Brain pericyte (primary cell): ENCODE measurements around the gene QRICH2.
"Not testable (repeated sequence)": the region's sequence is repeated elsewhere in the genome, so short reads cannot be mapped to it uniquely, and the experiment has no call there.

Source experiments
- DNase-seq: peaks from one replicate; pipeline ENCODE4 v3.0.0-alpha.2; 2012; ENCODE audit warnings: low read depth, low spot score

QRICH2 gene

DNA sequence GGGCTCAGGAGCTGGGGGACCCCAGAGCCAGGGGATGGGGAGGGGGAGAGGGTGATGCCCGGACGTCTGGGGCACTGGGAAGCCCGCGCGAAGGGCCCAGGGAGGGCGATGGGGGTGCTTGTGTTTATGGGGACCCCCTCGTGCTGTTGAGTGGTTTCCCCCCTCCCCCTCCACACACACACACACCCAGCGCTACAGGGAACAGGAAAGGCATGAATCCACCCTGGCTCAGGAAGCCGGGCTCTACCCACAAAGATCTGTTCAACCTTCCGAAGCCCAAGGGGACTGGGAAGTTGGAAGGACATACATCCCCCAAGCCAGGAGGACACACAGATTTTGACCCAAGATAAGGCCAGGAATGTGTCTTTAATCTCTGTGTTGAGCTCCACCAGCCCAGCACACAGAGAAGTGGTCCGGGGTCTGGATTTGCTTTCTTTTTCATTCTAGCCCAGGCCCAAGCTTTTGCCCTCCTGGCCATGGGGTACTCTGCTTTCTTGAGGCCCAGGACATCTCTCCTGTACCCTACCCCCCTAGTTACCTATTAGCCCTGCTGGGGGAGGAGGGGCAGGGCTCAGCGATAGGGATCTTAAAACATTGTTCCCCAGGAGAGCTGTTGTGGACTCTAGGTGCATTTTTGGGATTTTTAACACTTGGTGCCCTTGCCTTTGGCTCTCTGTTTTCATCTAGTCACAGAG, 41.7 kb downstream of the QRICH2 start:
- no peak for DNase-seq

- DNase-seq = no peak
Observed at GRCh38 chr17:76265624-76266243, 42.3 kb downstream of the QRICH2 start.

DNA sequence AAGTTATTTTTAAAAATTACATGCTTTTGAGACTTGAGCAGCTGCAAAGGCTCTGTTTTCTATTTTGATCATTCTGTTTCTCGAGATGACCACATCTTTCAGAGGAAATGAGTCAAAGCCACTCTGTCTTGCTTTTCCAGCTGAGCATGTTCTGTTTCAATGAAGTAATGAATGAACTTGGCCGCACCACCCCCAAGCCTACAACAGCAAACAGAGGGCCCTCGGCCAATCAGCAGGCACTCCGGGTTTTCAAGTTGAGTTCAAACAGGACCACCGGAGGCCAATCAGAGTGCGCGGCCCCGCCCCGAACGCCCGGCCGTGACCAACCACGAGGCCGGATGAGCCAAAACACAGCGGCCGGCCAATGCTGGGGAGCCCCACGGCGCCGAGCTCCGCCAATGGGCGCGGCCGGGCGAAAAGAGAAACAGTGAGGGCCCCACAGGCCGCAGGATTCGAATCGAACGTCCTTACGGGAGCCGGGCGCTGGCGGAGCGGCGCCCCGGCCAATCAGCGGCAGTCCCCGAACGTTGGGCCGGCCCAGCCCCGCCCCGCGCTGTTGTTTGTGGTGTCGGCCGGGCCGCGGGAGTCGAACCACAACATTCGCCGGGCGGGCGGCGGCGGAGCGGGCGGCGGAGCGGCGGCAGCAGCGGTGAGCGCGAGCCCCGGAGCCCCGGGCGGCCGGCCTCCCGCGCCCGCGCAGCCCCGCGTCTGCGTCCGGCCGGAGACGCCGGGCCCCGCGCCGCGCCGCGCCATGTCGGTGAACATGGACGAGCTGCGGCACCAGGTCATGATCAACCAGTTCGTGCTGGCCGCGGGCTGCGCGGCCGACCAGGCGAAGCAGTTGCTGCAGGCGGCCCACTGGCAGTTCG, 43.1 kb downstream of the QRICH2 start, which contains the start of gene UBALD2:
UBALD2 (plus strand) TSS at position 594 of the 869 bp plus-strand sequence; CDS start at position 752, 158 bp downstream.
- peak; percentile 98 for DNase-seq

DNA sequence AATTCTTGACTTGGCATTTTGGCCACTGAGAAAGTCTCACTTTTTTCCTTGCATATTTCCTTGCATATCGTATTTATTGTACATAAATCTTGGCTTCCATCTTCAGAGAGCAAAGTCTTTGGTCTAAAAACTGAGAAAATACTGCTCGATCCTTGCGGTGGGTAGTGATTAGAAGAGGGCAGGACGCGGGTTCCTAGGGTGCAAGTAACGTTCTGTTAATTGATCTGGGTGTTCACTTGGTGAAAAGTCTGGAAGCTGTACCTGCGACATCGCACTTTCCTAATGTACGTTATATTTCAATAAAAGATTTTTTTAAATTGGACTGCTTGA, 43.7 kb downstream of the QRICH2 start:
- DNase-seq = no peak

- no peak for DNase-seq
Observed at GRCh38 chr17:76263896-76264295, 44.2 kb downstream of the QRICH2 start.

GRCh38 chr17:76262732-76263344, 45.2 kb downstream of the QRICH2 start:
- no peak for DNase-seq

GRCh38 chr17:76261421-76262215, 46.5 kb downstream of the QRICH2 start:
- no peak for DNase-seq

GRCh38 chr17:76260669-76261068, 47.4 kb downstream of the QRICH2 start:
- no peak for DNase-seq

DNA sequence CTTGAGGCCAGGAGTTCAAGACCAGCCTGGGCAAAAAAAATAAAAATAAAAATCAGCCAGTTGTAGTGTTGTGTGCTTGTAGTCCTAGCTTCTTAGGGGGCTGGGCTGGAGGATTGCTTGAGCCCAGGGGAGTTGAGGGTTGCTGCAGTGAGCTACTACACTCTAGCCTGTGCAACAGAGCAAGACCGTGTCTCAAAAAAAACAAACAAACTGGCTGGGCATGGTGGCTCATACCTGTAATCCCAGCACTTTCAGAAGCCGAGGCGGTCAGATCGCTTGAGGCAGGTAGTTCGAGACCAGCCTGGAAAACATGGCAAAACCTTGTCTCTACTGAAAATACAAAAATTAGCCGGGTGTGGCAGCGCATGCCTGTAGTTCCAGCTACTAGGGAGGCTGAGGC, 47.9 kb downstream of the QRICH2 start:
- no peak for DNase-seq

DNA sequence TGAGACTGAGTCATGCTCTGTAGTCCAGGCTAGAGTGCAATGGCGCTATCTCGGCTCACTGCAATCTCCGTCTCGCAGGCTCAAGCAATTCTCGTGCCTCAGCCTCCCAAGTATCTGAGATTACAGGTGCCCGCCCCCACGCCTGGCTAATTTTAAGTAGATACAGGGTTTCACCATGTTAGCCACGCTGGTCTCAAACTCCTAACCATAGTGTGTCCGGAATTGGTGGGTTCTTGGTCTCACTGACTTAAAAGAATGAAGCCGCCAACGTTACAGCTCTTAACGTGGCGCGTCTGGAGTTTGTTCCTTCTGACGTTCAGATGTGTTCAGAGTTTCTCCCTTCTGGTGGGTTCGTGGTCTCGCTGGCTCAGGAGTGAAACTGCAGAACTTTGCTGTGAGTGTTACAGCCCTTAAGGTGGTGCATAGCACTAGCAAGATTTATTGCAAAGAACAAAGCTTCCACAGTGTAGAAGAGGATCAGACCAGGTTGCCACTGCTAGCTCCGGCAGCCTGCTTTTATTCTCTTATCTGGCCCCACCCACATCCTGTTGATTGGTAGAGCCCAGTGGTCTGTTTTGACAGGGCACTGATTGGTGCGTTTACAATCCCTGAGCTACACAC, 51.5 kb downstream of the QRICH2 start:
- not testable (repeated sequence) for DNase-seq

DNA sequence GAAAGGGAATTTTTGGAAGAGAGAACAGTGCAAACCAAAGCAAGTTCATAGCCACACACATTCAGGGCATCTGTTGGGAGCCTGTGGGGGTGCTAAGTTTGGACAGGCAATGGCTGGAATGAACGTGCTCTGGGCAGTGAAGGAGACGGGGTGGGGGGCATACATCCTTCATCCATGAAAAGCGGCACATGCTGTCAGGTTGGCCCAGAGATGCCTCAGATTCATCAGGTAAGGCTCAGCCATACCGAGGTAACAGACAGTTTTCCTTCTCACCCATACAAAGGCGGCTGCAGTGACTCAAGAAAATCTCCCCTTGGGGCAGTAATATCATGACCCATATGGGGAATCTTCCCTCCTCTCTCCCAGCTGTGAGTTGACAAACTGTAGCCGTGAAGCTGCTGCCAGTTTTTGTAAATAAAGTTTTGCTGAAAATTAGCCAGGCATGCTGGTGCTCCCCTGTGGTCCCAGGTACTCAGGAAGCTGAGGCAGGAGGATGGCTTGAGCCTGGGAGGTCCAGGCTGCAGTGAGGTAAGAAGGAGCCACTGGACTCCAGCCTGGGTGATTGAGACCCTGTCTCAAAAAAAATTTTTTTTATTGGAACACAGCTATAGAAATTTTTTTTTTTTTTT, 52.2 kb downstream of the QRICH2 start:
- DNase-seq = no peak

- no peak for DNase-seq
Observed at GRCh38 chr17:76254275-76254674, 53.8 kb downstream of the QRICH2 start.

DNA sequence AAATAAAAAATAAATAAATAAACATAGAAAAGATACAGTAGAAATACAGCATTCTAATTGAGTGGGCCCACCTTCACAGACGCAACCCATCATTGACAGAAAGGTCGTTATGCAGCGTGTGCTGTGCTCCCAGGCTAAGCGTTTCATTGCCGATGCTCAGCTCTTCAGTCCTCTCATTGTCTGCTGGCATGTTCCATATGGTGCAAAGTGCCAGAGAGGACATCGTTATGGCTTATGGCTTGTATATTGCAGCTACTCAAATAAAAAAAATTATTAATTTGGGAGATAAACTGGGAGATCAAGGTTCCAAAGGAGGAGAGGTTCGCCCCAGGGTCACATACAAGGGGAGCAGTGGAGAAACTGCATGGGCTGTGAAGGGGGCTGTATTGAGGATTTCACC, 54.2 kb downstream of the QRICH2 start:
- no peak for DNase-seq

DNA sequence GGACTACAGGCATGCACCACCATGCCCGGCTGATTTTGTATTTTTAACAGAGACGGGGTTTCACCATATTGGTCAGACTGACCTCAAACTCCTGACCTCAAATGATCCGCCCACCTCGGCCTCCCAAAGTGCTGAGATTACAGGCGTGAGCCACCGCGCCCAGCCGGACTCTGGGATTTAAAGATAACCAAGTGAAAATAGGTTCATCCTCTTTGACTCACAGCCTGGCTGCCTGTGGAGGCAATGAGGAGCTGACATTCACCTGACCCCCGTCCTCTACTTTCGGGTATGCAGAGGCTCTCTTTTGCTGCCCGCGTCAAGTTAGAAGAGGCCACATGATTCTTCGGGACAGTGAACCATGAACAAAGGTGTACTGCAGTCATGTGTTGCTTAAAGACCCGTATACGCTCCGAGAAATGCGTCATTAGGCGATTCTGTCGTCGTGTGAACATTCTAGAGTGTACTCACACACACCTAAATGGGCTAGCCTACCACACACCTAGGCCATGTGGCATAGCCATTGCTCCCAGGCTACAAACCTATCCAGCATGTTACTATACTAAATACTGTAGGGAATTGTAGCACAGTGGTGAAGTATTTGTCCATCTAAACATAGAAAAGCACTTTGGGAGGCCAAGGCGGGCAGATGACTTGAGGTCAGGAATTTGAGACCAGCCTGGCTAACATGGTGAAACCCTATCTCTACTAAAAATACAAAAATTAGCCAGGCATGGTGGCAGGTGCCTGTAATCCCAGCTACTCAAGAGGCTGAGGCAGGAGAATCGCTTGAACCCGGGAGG, 54.9 kb downstream of the QRICH2 start:
- not testable (repeated sequence) for DNase-seq

DNA sequence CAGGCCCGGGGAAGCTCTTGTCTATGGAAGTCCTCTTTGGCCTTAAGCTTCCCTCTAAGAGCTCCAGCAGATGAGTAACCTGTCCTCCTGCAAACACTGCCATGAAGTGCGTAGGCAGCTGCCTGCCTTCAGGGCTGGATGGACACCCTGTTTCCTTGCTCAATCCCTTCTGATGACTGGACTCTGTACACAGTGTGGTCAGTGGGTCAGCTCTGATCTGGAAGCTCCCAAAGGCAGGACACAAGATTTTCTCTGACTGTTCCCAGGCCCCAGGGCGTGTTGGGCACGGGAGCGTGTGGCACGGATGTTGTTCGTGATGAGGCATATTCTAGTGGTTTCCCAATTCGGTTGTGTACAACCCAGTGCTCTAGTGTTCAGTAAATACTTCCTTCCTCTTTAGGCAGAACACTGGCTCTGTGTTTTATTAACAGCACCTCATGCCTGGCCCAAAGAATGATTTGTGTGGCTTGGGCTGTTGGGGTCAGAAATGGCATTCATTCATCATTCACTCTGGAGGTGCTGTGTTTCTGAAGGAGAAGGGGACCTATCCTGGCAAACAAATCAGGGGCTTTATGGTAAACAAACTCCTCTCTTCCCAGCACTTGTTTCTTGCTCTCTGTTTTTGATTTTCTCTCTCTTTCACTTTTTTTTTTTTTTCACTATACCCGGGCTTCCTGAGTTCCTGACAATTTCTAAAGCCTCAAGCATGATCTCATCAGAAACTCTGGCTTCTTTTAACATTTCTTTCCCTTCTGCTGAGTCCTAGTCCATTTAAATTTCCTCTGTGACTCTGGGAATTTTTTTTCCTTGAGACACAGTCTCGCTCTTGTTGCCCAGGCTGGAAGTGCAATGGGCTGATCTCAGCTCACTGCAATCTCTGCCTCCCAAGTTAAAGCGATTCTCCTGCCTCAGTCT, 55.8 kb downstream of the QRICH2 start:
- DNase-seq = no peak

GRCh38 chr17:76251478-76252039, 56.5 kb downstream of the QRICH2 start:
- DNase-seq = no peak

GRCh38 chr17:76250141-76250540, 57.9 kb downstream of the QRICH2 start:
- no peak for DNase-seq
